Body of pancreas (tissue), 4 donors: ENCODE measurements around the gene PRPF40A. TPM values are rescaled to one million over a fixed set of nuclear protein-coding genes. Genes with fewer than 3 reads are reported as not detected.

Experiments used
- ATAC-seq: fragments of 150-250 bp; one replicate; pipeline ENCODE4 v1.9.1; 2016
- DNase-seq, 4 donors: peaks; one replicate each; pipeline ENCODE4 v3.0.0-alpha.2; 2019
- H3K27ac ChIP-seq, 4 donors: fragments of 200-600 bp; sonication (generic); 1 replicate in 3 of 4; 2 replicates in 1 of 4; pipeline versions ENCODE4 v1.5.1 to v1.6.1; 2016 to 2019; ENCODE audit warnings: mild to moderate bottlenecking in 1 of 4, mixed read lengths in 1 of 4, moderate library complexity in 1 of 4
- H3K27me3 ChIP-seq, 2 donors: fragments of 200-600 bp; sonication (generic); one replicate each; pipeline ENCODE4 v1.6.0; 2016; ENCODE audit warnings: mild to moderate bottlenecking in 1 of 2
- H3K36me3 ChIP-seq, 2 donors: fragments of 200-600 bp; sonication (generic); replicated peaks in 1 of 2; 2 replicates each; pipeline ENCODE4 v1.5.1; 2016; ENCODE audit warnings: low read depth in 2 of 2; ENCODE audit not compliant: insufficient read depth in 1 of 2
- H3K4me1 ChIP-seq: fragments of 200-600 bp; sonication (generic); one replicate; pipeline ENCODE4 v1.6.0; 2016
- H3K4me3 ChIP-seq, 2 donors: fragments of 200-600 bp; sonication (generic); 1 replicate in 1 of 2; 2 replicates in 1 of 2; pipeline ENCODE4 v1.5.1; 2016 to 2019
- H3K9me3 ChIP-seq, 3 donors: fragments of 200-600 bp; sonication (generic); 1 replicate in 2 of 3; 2 replicates in 1 of 3; pipeline ENCODE4 v1.5.1; 2016
- CTCF ChIP-seq, 7 experiments: fragments of 450-650 bp in 4 of 7; fragments of 200-600 bp in 3 of 7; sonication (generic) in 3 of 7; IDR thresholded peaks; one replicate each; pipeline ENCODE4 v1.5.1; 2016 to 2019; ENCODE audit warnings: antibody characterized with exemption in 7 of 7
- POLR2A ChIP-seq, 3 donors: fragments of 450-650 bp; IDR thresholded peaks; one replicate each; pipeline ENCODE4 v1.6.1; 2016; ENCODE audit warnings: antibody characterized with exemption in 3 of 3, mild to moderate bottlenecking in 2 of 3
- WGBS, 2 donors: methylation state at CpG; one replicate each; pipeline ENCODE4 v1.1.5; 2017; 5-methylcytosine and 5-hydroxymethylcytosine counted together
- intact Hi-C: fragments of 100-400 bp; cut with DNase I; formaldehyde crosslinking; loops from one replicate; pipeline ENCODE4 v1.15.1; 2023
- total RNA-seq, 2 donors: library from RNA; depleted of rRNA; stranded (reverse); fragments of >200 nt; gene quantifications; one replicate each; pipeline ENCODE4 v1.1.0, GENCODE V29; 2016

Gene PRPF40A
- total RNA-seq, 2 donors from 2014 or later, result 38.9 to 52.7 TPM

GRCh38 chr2:152661076-152661475 is 56.2 kb downstream of the PRPF40A start:
- Histone ChIP-seq H3K9me3 (no peaks in the 10 kb centered on the region), H3K27me3 (no peaks in the 10 kb centered on the region), H3K27ac (no peak overlapping the region), H3K36me3 (peaks cover 0 to 45% of the 10 kb centered on the region in 2 donors), H3K4me1 (no peaks in the 10 kb centered on the region), H3K4me3 (no peak overlapping the region)
- DNase-seq, result no peak
- TF ChIP-seq CTCF (IDR thresholded peaks at IDR 0.05) (no peak), POLR2A (IDR thresholded peaks at IDR 0.05) (no peak)
- intact Hi-C loops, result no loop called here
- ATAC-seq, result no peak
- 93 to 98% methylated on average over 4 of the region's 4 CpGs for WGBS, 2 donors

- H3K4me1 ChIP-seq, result no peaks in the 10 kb centered on the region
- DNase-seq (no peak), ATAC-seq (no peak)
- H3K27me3 ChIP-seq, result no peaks in the 10 kb centered on the region
- no peaks in the 10 kb centered on the region for H3K9me3 ChIP-seq
- no peak overlapping the region for H3K27ac ChIP-seq
- peaks cover 0 to 40% of the 10 kb centered on the region in 2 donors for H3K36me3 ChIP-seq
- TF ChIP-seq CTCF (IDR thresholded peaks at IDR 0.05), result no peak
- no peak for TF ChIP-seq POLR2A (IDR thresholded peaks at IDR 0.05)
- H3K4me3 ChIP-seq, result no peak overlapping the region
- intact Hi-C loops, result no loop called here
- 53 to 85% methylated on average over 1 of the region's 1 CpG for WGBS, 2 donors
These were observed 59.0 kb downstream of the PRPF40A start for GRCh38 chr2:152658221-152658620.

GRCh38 chr2:152657043-152657442 is 60.2 kb downstream of the PRPF40A start:
- DNase-seq, result no peak
- H3K9me3 ChIP-seq, result no peaks in the 10 kb centered on the region
- peaks cover 0 to 38% of the 10 kb centered on the region in 2 donors for H3K36me3 ChIP-seq
- no peak overlapping the region for H3K4me3 ChIP-seq
- no peaks in the 10 kb centered on the region for H3K4me1 ChIP-seq
- no peak for ATAC-seq
- no peak overlapping the region for H3K27ac ChIP-seq
- 76 to 83% methylated on average over 4 of the region's 4 CpGs for WGBS, 2 donors
- TF ChIP-seq POLR2A (IDR thresholded peaks at IDR 0.05), result no peak
- TF ChIP-seq CTCF (IDR thresholded peaks at IDR 0.05), result no peak
- intact Hi-C loops, result no loop called here
- H3K27me3 ChIP-seq, result no peaks in the 10 kb centered on the region

- no peaks in the 10 kb centered on the region for H3K4me1 ChIP-seq
- no peak overlapping the region for H3K4me3 ChIP-seq
- peaks cover 0 to 31% of the 10 kb centered on the region in 2 donors for H3K36me3 ChIP-seq
- no peak for DNase-seq
- no peaks in the 10 kb centered on the region for H3K27me3 ChIP-seq
- H3K9me3 ChIP-seq, result no peaks in the 10 kb centered on the region
- intact Hi-C loops, result no loop called here
- 84 to 85% methylated on average over 1 of the region's 1 CpG for WGBS, 2 donors
- ATAC-seq, result no peak
- TF ChIP-seq POLR2A (IDR thresholded peaks at IDR 0.05) (no peak), CTCF (IDR thresholded peaks at IDR 0.05) (no peak)
- H3K27ac ChIP-seq, result no peak overlapping the region
These were observed 61.4 kb downstream of the PRPF40A start for GRCh38 chr2:152655880-152656279.

GRCh38 chr2:152651834-152652233 is 65.4 kb downstream of the PRPF40A start:
- DNase-seq, result no peak
- intact Hi-C loops, result no loop called here
- Histone ChIP-seq H3K4me1 (peaks cover 13% of the 10 kb centered on the region), H3K36me3 (peaks cover 0 to 12% of the 10 kb centered on the region in 2 donors), H3K9me3 (no peaks in the 10 kb centered on the region), H3K4me3 (no peak overlapping the region), H3K27me3 (no peaks in the 10 kb centered on the region), H3K27ac (no peak overlapping the region)
- 77 to 90% methylated on average over 2 of the region's 2 CpGs for WGBS, 2 donors
- no peak for TF ChIP-seq POLR2A (IDR thresholded peaks at IDR 0.05)
- no peak for TF ChIP-seq CTCF (IDR thresholded peaks at IDR 0.05)
- no peak for ATAC-seq
